ENCODE data around the gene VEGFD.

Gene VEGFD

DNA sequence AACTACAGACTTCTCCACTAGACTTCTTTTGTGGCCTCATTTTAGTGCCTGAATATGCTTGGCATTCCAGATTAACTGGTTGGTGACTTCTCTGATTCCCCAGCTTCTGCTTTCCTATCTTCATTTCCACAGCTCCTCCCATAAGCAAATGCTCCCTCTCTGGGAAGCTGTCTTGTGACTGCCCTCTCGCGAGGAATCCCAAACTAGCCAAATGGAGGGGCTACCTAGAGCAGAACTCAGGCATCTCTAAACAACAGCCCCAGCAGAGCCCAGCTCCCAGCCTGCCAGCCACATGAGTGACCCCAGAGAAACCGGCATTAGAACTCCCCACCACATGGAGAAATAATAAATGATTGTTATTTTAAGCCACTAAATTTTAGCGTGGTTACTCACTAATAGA, 7.6 kb upstream of the VEGFD start:
- DNase-seq (no peak), ATAC-seq (no peak)
- Mint-ChIP-seq H3K4me3 (no peak overlapping the region), H3K27me3 (no peaks in the 10 kb centered on the region), H3K9me3 (no peaks in the 10 kb centered on the region), H3K4me1 (no peaks in the 10 kb centered on the region), H3K27ac (no peak overlapping the region)

DNA sequence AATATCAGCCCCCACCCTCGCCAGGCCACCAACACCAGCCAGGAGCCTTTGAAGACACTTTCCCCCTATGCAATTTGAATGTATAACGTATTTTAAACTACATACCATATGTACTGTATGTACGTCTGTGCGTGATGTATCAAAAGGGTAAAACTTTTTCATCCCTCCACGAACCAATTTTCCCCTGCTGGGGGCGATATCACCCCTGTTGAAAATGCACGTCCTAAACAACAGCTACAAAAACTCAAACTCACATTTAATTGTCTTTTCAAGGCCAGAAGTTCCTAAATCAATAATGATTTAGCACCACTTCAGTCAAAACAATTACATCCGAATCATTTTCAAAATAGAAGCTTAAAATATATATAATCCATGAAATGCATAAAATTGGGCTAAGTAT, 1.4 kb downstream of the VEGFD start:
- ATAC-seq (no peak), DNase-seq (no peak)
- no peak overlapping the region for H3K4me3 Mint-ChIP-seq
- H3K9me3 Mint-ChIP-seq: no peaks in the 10 kb centered on the region
- no peaks in the 10 kb centered on the region for H3K4me1 Mint-ChIP-seq
- H3K27me3 Mint-ChIP-seq: peaks cover 16% of the 10 kb centered on the region
- H3K27ac Mint-ChIP-seq: no peak overlapping the region

DNA sequence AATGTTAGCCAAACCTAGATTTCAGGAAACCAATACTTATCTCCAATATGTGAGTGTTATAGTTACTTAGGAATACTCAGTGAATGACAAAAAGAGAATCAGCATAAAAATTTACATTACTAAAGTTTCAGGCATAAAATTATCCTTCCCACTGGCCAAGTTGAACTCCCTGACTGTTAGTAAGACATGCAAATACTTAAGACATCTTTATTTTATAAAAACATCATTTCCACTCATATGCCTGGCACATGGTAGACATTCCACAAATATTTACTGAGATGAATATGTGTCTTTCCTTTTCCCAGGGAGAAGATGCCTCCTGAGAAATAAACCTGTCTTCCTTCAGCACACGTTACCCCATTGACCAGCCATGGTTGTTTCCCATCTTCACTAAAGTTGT, 7.3 kb downstream of the VEGFD start:
- H3K9me3 Mint-ChIP-seq: no peaks in the 10 kb centered on the region
- H3K4me3 Mint-ChIP-seq: no peak overlapping the region
- no peaks in the 10 kb centered on the region for H3K27me3 Mint-ChIP-seq
- ATAC-seq: no peak
- no peak for DNase-seq
- H3K27ac Mint-ChIP-seq: no peak overlapping the region
- no peaks in the 10 kb centered on the region for H3K4me1 Mint-ChIP-seq

DNA sequence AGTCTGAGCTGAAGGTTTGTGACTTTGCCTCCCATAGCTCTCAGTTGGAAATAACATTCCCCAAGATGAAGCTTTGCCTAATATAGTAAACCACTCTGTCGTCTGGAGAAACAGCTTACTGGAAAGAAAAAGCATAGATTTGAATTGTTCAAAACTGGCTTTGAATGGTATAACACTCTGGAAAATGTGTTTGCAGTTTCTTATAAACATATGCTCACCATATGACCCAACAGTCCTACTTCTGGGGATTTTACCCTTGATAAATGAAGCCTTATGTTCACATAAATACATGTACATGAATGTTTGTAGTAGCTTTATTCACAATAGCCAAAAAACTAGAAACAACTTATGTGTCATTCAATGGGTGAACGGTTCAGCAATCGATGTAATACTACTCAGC, 10.2 kb downstream of the VEGFD start:
- DNase-seq (no peak), ATAC-seq (no peak)
- no peak overlapping the region for H3K4me3 Mint-ChIP-seq

DNA sequence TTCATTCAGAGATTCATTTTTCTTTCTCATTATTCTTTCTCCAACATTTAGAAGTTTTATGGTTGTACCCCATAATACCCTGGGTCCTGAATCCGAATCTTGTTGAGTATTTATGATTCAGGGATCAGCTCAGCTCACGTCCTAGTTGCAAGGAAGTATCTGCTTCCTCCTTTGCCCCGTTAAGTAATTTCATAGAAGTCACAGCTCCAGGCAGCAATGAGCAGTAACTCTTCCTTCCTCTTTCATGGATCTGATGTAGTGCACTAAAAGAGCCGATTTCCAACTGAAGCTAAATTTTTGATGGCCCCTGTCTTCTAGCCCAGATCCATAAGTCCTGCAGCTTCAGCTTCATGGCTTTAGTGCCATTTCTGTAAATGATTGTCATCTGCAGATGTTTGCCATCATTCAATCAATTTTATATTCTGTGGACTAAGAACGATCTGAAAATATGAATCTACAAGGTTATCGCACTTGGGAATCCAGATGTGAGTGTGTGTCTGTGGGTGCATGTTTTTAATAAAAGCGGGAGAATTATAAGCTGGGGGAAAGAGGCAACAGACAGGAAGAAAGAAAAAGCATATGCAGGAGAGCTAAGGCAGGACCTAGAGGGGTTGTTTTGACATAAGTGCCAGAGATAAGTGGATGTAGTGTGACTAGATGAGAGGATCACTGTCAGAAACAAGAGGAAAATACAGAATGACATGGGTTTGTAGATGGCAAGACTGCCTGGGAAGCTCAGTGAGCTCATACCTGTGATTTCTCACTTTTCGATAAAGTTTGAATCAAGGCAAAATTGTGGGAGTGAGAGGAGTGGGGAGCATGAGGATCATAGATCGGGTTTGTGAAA, 17.5 kb downstream of the VEGFD start:
- H3K4me3 Mint-ChIP-seq: no peak overlapping the region
- H3K4me1 Mint-ChIP-seq: no peaks in the 10 kb centered on the region
- no peak for DNase-seq
- ATAC-seq: no peak
- no peaks in the 10 kb centered on the region for H3K9me3 Mint-ChIP-seq
- H3K27me3 Mint-ChIP-seq: peaks cover 29% of the 10 kb centered on the region
- peak overlapping the region in 1 of 2 donors; percentile 22 for H3K27ac Mint-ChIP-seq

More for the DNA sequence above, 10.2 kb downstream of the VEGFD start:
- no peaks in the 10 kb centered on the region for H3K27me3 Mint-ChIP-seq
- H3K27ac Mint-ChIP-seq: no peak overlapping the region
- H3K9me3 Mint-ChIP-seq: no peaks in the 10 kb centered on the region
- H3K4me1 Mint-ChIP-seq: no peaks in the 10 kb centered on the region

DNA sequence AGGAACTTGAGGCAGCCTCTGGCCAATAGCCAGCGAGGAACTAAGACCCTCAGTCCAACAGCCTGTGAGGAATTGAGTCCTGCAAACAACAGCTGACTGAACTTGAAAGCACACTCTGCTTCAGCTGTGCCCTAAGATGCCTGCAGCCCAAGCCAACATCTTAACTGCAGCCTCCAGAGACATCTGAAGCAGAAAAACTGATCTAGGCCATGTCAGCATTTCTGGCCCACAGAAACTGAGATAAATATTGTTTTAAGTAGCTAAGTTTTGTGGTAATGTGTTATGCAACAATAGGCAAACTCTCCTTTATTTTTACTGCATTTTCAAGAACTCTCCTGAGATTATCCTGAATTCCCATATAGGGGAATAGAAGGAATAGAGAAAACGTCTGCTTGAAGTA, 24.5 kb downstream of the VEGFD start:
- DNase-seq: no peak
- Mint-ChIP-seq H3K27me3 (peaks cover 8% of the 10 kb centered on the region), H3K27ac (no peak overlapping the region), H3K4me1 (no peaks in the 10 kb centered on the region), H3K9me3 (no peaks in the 10 kb centered on the region), H3K4me3 (no peak overlapping the region)
- no peak for ATAC-seq

DNA sequence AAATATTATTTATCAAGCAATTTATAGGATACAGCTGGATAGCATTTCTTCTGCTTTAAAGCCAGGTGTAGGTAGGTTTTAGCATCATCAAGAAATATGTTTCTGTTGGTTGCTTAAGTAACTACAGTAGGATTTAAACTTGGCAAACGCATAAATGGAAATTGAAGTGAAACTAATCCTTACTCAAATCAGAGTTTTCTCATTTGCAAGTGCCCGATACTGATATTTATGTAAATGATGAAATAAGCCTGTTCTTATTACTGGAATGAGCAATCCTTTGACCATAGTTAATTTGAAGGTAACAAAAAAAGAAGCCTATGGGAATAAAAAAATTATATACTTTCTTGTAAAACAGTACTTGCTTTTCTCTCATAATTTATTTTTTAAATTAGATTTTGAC, 25.7 kb downstream of the VEGFD start:
- Mint-ChIP-seq H3K4me3 (no peak overlapping the region), H3K27me3 (peaks cover 8% of the 10 kb centered on the region), H3K9me3 (no peaks in the 10 kb centered on the region), H3K27ac (no peak overlapping the region), H3K4me1 (no peaks in the 10 kb centered on the region)
- DNase-seq (no peak), ATAC-seq (no peak)

DNA sequence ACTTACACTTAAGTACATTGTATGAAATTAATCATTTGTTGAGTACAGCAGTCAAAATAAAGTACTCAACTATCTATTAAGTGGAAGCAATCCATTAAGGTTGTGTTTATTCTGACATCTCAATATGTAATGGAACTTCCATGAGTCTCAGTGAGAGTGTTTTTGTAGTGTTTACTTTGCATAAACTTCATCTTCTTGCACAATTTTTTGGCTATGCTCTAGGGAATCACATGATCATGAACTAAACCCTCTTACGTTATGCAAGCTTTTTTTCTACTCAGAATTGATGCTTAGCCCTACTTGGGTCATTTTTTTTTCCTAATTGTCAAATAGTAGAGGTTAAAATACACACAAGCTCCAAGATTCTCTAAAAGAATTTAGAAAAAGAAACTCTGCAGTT, 27.8 kb downstream of the VEGFD start:
- H3K27ac Mint-ChIP-seq: no peak overlapping the region
- DNase-seq (no peak), ATAC-seq (no peak)
- no peak overlapping the region for H3K4me3 Mint-ChIP-seq
- H3K4me1 Mint-ChIP-seq: no peaks in the 10 kb centered on the region
- H3K27me3 Mint-ChIP-seq: peaks cover 8% of the 10 kb centered on the region
- no peaks in the 10 kb centered on the region for H3K9me3 Mint-ChIP-seq

DNA sequence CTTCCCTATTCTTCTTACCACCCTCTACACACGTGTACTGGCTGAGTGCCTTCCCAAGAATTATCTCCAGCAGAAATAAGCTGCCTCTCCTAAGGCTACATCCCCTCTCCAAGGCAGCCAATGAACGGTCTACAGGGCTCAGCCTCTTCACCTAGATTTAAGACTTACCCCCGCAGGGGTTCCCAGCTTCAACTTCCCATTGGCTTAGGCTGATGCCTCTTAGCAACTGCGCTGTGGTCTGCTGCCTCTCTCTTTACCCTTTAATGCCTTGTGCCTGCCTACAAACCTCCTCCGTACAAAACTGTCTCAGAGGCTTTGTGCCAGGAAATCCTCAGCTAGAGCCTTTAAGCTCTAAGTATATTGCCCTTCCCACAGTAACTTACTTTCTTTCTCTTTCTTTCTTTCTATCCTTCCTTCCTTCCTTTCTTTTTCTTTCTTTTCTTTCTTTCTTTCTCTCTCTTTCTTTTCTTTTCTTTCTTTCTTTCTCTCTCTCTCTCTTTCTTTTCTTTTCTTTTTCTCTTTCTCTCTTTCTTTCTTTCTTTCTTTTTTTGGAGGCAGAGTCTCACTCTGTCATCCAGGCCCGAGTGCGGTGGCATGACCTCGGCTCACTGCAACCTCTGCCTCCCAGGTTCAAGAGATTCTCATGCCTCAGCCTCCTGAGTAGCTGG, 33.8 kb downstream of the VEGFD start:
- H3K4me3 Mint-ChIP-seq: no peak overlapping the region
- peaks cover 8% of the 10 kb centered on the region for H3K27me3 Mint-ChIP-seq
- DNase-seq (no peak), ATAC-seq (no peak)
- no peaks in the 10 kb centered on the region for H3K9me3 Mint-ChIP-seq
- H3K27ac Mint-ChIP-seq: peak overlapping the region in 1 of 2 donors; percentile 70
- H3K4me1 Mint-ChIP-seq: no peaks in the 10 kb centered on the region

DNA sequence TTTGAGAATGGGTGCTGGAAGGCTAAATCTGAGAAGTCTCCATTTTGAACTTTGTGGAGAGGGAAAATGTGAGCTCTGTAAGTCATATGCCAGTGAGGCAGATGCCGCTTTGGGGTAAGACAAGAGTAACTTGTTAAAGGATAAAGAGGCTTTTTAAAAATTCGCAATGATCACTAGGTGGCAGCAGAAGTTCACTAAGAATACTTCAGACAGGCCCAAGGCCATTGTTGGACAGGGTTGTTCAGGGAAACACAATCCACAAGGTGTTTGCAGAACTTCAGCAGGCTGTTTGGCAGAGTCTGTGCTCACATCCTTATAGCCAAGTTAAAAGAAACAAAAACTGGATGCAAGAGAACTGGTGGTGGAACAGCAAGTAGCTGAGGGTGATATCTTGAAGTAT, 35.2 kb downstream of the VEGFD start:
- DNase-seq (peak; percentile 1 to 14), ATAC-seq (peak; percentile 52)
- Mint-ChIP-seq H3K27ac (no peak overlapping the region), H3K27me3 (peaks cover 12% of the 10 kb centered on the region), H3K4me3 (no peak overlapping the region), H3K4me1 (no peaks in the 10 kb centered on the region), H3K9me3 (no peaks in the 10 kb centered on the region)

DNA sequence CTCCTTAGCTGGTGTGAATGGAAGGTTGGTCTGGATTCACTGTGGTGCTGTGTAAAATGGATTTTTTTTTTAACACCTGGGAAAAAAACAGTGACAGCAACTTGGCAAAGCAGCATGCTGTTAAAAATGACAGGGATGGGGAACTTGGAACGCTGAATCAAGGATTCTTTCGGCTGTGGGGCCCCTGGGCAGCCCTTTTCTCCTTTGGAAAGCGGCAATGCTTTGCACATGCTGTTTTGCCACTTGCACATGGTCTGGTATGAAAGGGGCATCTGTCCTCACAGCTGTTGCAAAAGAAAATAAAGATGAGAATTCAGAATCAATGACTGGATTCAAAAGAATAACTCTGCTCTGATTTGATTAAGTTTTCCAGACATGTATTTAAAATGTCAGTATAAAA, 38.2 kb downstream of the VEGFD start:
- Mint-ChIP-seq H3K27ac (no peak overlapping the region), H3K4me1 (no peaks in the 10 kb centered on the region), H3K4me3 (no peak overlapping the region), H3K27me3 (peaks cover 16% of the 10 kb centered on the region), H3K9me3 (no peaks in the 10 kb centered on the region)
- no peak for ATAC-seq
- DNase-seq: no peak

DNA sequence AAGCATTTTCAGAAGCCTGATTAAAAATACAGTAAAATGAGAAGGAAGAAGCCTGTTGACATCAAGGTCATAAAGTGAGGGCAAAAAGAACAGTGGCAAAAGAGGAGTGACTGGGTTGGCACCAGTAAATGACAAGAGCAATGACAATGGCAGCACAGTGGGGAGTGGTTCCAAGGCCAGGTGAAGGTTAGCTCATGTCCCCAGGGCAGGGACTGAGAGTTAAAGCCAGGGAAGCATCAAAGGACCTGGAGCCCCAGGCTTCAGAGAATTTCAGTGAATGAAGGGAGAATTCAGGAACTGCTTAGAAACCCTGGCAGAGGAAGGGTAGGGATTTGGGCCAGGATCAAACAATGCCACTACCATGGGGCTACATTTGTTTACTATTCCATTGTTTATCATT, 40.1 kb downstream of the VEGFD start:
- Mint-ChIP-seq H3K27me3 (peaks cover 16% of the 10 kb centered on the region), H3K27ac (no peak overlapping the region), H3K4me1 (no peaks in the 10 kb centered on the region), H3K9me3 (no peaks in the 10 kb centered on the region), H3K4me3 (no peak overlapping the region)
- ATAC-seq (no peak), DNase-seq (no peak)

DNA sequence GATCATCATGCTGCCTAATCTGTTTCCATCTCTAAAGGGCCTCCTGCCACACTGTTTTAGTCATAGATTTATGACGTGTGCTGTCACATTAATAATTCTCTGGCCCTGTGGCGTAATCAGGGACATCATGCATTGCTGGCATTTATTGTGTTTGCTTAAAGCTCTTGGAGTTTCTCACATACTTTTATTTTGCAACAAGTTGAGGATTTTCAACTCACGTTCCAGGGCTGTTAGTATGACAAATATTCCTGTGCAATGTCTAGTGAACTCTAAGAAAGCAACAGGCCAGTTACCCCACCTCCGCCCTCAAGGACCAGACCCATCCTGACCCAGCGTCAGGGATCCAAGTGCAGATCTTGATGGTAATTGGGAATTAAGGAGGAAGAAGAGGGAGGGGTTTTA, 41.1 kb downstream of the VEGFD start:
- ATAC-seq: no peak
- H3K4me1 Mint-ChIP-seq: no peaks in the 10 kb centered on the region
- H3K9me3 Mint-ChIP-seq: no peaks in the 10 kb centered on the region
- no peak overlapping the region for H3K27ac Mint-ChIP-seq
- H3K4me3 Mint-ChIP-seq: no peak overlapping the region
- DNase-seq: no peak
- peaks cover 13% of the 10 kb centered on the region for H3K27me3 Mint-ChIP-seq

DNA sequence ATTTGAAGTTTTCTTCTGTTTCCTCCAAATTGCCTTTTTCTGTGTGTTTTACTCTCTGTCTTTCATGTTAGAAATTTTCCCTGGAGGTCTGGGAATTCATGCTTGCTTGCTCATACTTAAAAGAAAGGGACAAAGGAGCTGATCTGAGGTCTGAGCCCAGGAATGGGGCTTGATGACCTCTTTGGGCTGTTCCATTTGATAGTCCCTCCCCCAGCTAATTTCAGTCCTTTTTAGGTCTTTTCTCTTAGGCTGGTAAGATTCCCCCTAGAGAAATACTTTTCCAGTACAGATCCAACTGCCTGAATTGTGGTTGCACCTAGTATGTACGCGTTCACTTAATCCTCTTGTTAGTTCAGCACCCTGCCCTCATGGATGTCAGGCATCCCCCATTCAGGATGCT, 43.3 kb downstream of the VEGFD start:
- no peak for ATAC-seq
- peaks cover 15% of the 10 kb centered on the region for H3K27me3 Mint-ChIP-seq

DNA sequence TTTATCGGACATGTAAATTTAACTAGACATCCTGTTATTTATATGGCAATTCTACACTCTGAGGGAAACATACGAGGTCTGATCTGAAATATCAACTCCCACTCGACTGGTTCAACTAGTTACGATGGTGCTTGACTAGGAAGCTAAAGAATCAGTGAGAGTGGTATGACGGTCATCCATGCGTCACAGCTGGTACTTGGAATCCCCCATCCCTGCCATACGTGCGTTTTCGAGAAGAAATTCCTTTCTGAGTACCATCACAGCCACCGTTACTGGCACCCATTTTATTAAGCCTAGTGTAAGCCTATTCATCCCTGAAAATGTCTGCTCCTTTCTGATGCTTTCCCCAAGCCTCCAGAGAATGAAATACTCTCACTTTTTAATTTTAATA, 48.2 kb downstream of the VEGFD start:
- DNase-seq: peak; percentile 5 to 61
- Mint-ChIP-seq H3K27me3 (peaks cover 7% of the 10 kb centered on the region), H3K27ac (peak overlapping the region; percentile 56 to 94), H3K9me3 (no peaks in the 10 kb centered on the region), H3K4me1 (peaks cover 6% of the 10 kb centered on the region), H3K4me3 (peak overlapping the region; percentile 88 to 93)
- ATAC-seq: peak; percentile 52

More for the DNA sequence above, 43.3 kb downstream of the VEGFD start:
- no peak for DNase-seq
- no peaks in the 10 kb centered on the region for H3K9me3 Mint-ChIP-seq
- H3K4me1 Mint-ChIP-seq: peaks cover 6% of the 10 kb centered on the region
- no peak overlapping the region for H3K27ac Mint-ChIP-seq
- no peak overlapping the region for H3K4me3 Mint-ChIP-seq

DNA sequence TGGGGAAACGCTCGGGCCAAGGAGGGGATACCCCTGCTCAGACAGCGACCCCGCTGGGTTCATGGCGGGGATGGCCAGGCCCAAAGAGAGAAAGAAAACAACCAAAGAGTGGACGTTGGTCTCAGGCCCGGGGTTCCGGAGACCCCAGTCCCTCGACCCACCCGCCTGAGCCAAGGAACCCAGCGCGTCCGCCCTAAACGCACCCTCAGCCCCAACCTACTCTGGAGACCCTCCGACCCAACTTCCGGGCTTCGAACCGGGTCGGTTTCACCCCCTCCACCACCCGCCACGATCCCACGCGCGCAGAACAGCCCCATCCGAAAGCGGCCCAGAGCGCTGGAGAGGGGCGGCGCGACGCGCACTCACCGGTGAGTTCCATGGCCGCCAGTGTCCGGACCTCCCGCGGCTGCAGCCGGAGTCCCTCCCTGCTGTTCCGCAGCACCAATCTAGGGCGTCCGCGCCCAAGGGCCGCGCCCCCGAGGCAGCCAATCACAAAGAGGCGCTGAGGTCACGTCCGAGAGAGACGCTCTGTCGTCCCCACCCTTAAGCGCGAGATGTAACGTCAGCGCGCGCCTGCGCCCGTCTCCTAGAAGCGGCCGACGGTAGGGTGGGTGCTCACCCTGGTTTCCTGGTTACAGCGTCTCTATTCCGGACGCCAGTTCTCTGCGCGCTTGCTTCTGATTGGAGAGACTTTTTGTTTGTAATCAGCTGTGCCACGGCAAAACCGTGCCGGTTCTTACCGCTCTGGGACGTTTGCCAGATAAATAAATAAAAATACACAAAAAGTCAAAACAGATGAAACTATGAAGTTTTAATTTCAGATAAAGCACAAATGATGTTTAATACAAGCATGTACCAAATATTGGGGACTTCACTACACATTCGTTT, 48.8 kb downstream of the VEGFD start, which contains the start of gene PIGA:
Gene PIGA (minus strand): TSS at position 389 of the 888 bp plus-strand sequence. CDS start 3,593 bp downstream, outside the sequence.
- peak; percentile 98 for ATAC-seq
- peak within 1 kb of the TSS; percentile 88 to 93 for H3K4me3 Mint-ChIP-seq
- H3K4me1 Mint-ChIP-seq: peaks cover 6% of the 10 kb centered on the region
- peaks cover 7% of the 10 kb centered on the region for H3K27me3 Mint-ChIP-seq
- H3K9me3 Mint-ChIP-seq: no peaks in the 10 kb centered on the region
- peak within 1 kb of the TSS; percentile 94 to 97 for H3K27ac Mint-ChIP-seq
- DNase-seq: peak; percentile 85 to 94
